Epithelial cell of esophagus (primary cell): Measurements from ENCODE around the gene EGFL8.
A peak's percentile ranks its signal among the peaks of the same experiment; 100 is the strongest.

Experiments
- DNase-seq: peaks from one replicate; pipeline ENCODE4 v3.0.0; 2010; ENCODE audit warnings: low read depth
- H3K4me3 ChIP-seq: 2 replicates; pipeline ENCODE4 v1.5.1; 2011; ENCODE audit warnings: mild to moderate bottlenecking, low read length, control low read depth
- CTCF ChIP-seq: IDR thresholded peaks from 2 replicates; pipeline ENCODE4 v1.5.1; 2011; ENCODE audit warnings: low read depth, mild to moderate bottlenecking, low read length, control low read depth, inconsistent platforms; ENCODE audit not compliant: insufficient read depth; ENCODE audit errors: missing control alignments

Gene EGFL8

GRCh38 chr6:32212076-32212760 is 47.8 kb downstream of the EGFL8 start:
- no peak overlapping the region for H3K4me3 ChIP-seq
- no peak for TF ChIP-seq CTCF
- peak; percentile 41 for DNase-seq

GRCh38 chr6:32213649-32214048 is 49.3 kb downstream of the EGFL8 start:
- DNase-seq, result no peak
- TF ChIP-seq CTCF, result no peak

GRCh38 chr6:32214126-32214525 is 49.7 kb downstream of the EGFL8 start:
- no peak for TF ChIP-seq CTCF
- no peak for DNase-seq
- no peak overlapping the region for H3K4me3 ChIP-seq

More at GRCh38 chr6:32213649-32214048, 49.3 kb downstream of the EGFL8 start:
- H3K4me3 ChIP-seq, result no peak overlapping the region

GRCh38 chr6:32215617-32216016 is 51.2 kb downstream of the EGFL8 start:
- DNase-seq, result no peak
- no peak for TF ChIP-seq CTCF
- H3K4me3 ChIP-seq, result no peak overlapping the region

GRCh38 chr6:32216285-32216684 is 51.9 kb downstream of the EGFL8 start:
- H3K4me3 ChIP-seq, result no peak overlapping the region
- no peak for DNase-seq
- no peak for TF ChIP-seq CTCF

- no peak for TF ChIP-seq CTCF
- H3K4me3 ChIP-seq, result no peak overlapping the region
- no peak for DNase-seq
Observed at GRCh38 chr6:32216998-32217397, 52.6 kb downstream of the EGFL8 start.
